ENCODE results near the gene NOA1.
A peak's percentile ranks its signal among the peaks of the same experiment; 100 is the strongest.

Gene NOA1

DNA sequence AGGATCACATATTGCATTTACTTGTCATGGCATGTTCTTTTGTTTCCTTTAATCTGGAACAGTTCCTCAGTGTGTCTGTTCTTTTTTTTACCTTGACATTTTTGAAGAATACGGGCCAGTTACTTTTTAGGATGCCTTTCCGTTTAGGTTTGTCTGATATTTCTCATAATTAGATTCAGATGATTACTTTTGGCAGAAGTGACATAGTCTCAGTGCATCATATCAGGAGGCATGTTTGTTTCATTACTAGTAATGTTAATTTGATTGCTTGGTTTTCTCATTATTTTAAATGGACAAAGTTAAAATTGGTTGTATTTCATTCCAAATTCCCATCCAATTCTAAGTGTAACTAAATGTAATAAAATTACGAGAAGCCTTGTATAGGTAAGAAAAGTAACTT is 9.5 kb upstream of the NOA1 start:
- no peak for TF ChIP-seq SIN3A (IDR thresholded peaks at IDR 0.05; ENCODE audit: borderline replicate concordance, insufficient read depth, low read length)

- TF ChIP-seq FOXP2 (optimal IDR thresholded peaks at IDR 0.05; ENCODE audit: borderline replicate concordance, extremely low read depth, extremely low read length, insufficient read depth) (no peak), POLR2AphosphoS5 (IDR thresholded peaks at IDR 0.05; ENCODE audit: low read depth, low read length) (no peak), TAF1 (IDR thresholded peaks at IDR 0.05; ENCODE audit: borderline replicate concordance, insufficient read depth, low read length) (no peak), SIN3A (IDR thresholded peaks at IDR 0.05; ENCODE audit: borderline replicate concordance, insufficient read depth, low read length) (no peak), REST (IDR thresholded peaks at IDR 0.05; ENCODE audit: insufficient read depth in 1 of 2, low read depth in 2 of 2, low read length in 2 of 2) (no peak)
Measured at GRCh38 chr4:56986192-56986591, 8.8 kb upstream of the NOA1 start.

DNA sequence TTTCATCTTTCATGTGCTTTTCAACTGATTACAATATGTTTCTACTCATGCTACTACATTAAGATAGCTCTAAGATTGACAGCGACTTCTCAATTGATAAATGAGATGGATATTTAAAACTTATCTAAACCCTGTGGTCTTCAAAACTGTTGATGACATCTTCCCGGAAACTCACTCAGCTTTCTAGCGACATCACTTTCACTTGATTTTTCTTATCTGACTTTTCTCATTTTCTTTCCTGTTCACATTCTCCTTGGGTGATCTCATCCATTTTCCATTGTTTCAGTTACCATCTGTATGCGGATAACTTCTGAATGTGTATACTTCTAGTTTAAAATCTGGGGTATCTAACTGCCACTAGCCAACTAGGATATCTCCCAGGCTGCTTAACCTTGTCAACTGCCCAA is 4.4 kb upstream of the NOA1 start:
- TF ChIP-seq SIN3A (IDR thresholded peaks at IDR 0.05; ENCODE audit: borderline replicate concordance, insufficient read depth, low read length) (no peak), FOXP2 (optimal IDR thresholded peaks at IDR 0.05; ENCODE audit: borderline replicate concordance, extremely low read depth, extremely low read length, insufficient read depth) (no peak), POLR2AphosphoS5 (IDR thresholded peaks at IDR 0.05; ENCODE audit: low read depth, low read length) (no peak), TAF1 (IDR thresholded peaks at IDR 0.05; ENCODE audit: borderline replicate concordance, insufficient read depth, low read length) (no peak)

GRCh38 chr4:56979421-56980072 is 2.1 kb upstream of the NOA1 start:
- no peak for TF ChIP-seq TAF1 (IDR thresholded peaks at IDR 0.05; ENCODE audit: borderline replicate concordance, insufficient read depth, low read length)
- TF ChIP-seq REST (IDR thresholded peaks at IDR 0.05; ENCODE audit: insufficient read depth in 1 of 2, low read depth in 2 of 2, low read length in 2 of 2): no peak
- no peak for TF ChIP-seq SIN3A (IDR thresholded peaks at IDR 0.05; ENCODE audit: borderline replicate concordance, insufficient read depth, low read length)
- TF ChIP-seq POLR2AphosphoS5 (IDR thresholded peaks at IDR 0.05; ENCODE audit: low read depth, low read length): no peak
- no peak for TF ChIP-seq FOXP2 (optimal IDR thresholded peaks at IDR 0.05; ENCODE audit: borderline replicate concordance, extremely low read depth, extremely low read length, insufficient read depth)

- no peak for TF ChIP-seq FOXP2 (optimal IDR thresholded peaks at IDR 0.05; ENCODE audit: borderline replicate concordance, extremely low read depth, extremely low read length, insufficient read depth)
- peak; percentile 97 for TF ChIP-seq POLR2AphosphoS5 (IDR thresholded peaks at IDR 0.05; ENCODE audit: low read depth, low read length)
- 0 out of 4 replicates have a peak, but pooled peaks of 1 of the 2 experiments have one; percentile 82 for TF ChIP-seq REST (IDR thresholded peaks at IDR 0.05; ENCODE audit: insufficient read depth in 1 of 2, low read depth in 2 of 2, low read length in 2 of 2)
- TF ChIP-seq TAF1 (IDR thresholded peaks at IDR 0.05; ENCODE audit: borderline replicate concordance, insufficient read depth, low read length): peak; percentile 55; the same call in 1 of the 2 replicates
Measured at GRCh38 chr4:56978750-56979303, 1.4 kb upstream of the NOA1 start, which contains the start of gene POLR2B. TSS of gene POLR2B (plus strand) at chr4:56978896. CDS start at chr4:56978986, 90 bp downstream.

GRCh38 chr4:56976837-56977320 is 527 bp downstream of the NOA1 start:
- TF ChIP-seq TAF1 (IDR thresholded peaks at IDR 0.05; ENCODE audit: borderline replicate concordance, insufficient read depth, low read length) (no peak), POLR2AphosphoS5 (IDR thresholded peaks at IDR 0.05; ENCODE audit: low read depth, low read length) (no peak), FOXP2 (optimal IDR thresholded peaks at IDR 0.05; ENCODE audit: borderline replicate concordance, extremely low read depth, extremely low read length, insufficient read depth) (no peak), SIN3A (IDR thresholded peaks at IDR 0.05; ENCODE audit: borderline replicate concordance, insufficient read depth, low read length) (no peak), REST (IDR thresholded peaks at IDR 0.05; ENCODE audit: insufficient read depth in 1 of 2, low read depth in 2 of 2, low read length in 2 of 2) (no peak)

All from PFSK-1 (cell line).